T-helper 2 cell treated with Interferon-gamma antibody and Interleukin-4, amounts not matched to agents 5 μg/mL and 100 μg/mL, for 36 hours (primary cell): ENCODE measurements around the gene POLR2C.

ENCODE experiments used
- DNase-seq: peaks from one replicate; pipeline ENCODE4 v3.0.0; 2021; ENCODE audit warnings: low spot score
- H3K27ac Mint-ChIP-seq: one replicate; pipeline ENCODE4 v1.8.0; 2021; ENCODE audit warnings: mild to moderate bottlenecking, mixed read lengths
- H3K27me3 Mint-ChIP-seq: one replicate; pipeline ENCODE4 v1.8.0; 2021; ENCODE audit warnings: low read depth, mixed read lengths
- H3K36me3 Mint-ChIP-seq: one replicate; pipeline ENCODE4 v1.8.0; 2021; ENCODE audit warnings: low read depth, mixed read lengths
- H3K4me1 Mint-ChIP-seq: one replicate; pipeline ENCODE4 v1.8.0; 2021; ENCODE audit warnings: low read depth, mixed read lengths
- H3K4me3 Mint-ChIP-seq: one replicate; pipeline ENCODE4 v1.8.0; 2022; ENCODE audit warnings: mild to moderate bottlenecking, moderate library complexity, mixed read lengths
- H3K9me3 Mint-ChIP-seq: one replicate; pipeline ENCODE4 v1.8.0; 2021; ENCODE audit warnings: mixed read lengths

Gene POLR2C

GRCh38 chr16:57462209-57462977 lies at the start of gene POLR2C:
TSS of gene POLR2C (plus strand) at chr16:57462679. CDS start at chr16:57462725, 46 bp downstream.
- H3K4me3 Mint-ChIP-seq: peak within 1 kb of the TSS; percentile 100
- peaks cover 11% of the 10 kb centered on the region for H3K4me1 Mint-ChIP-seq
- no peaks in the 10 kb centered on the region for H3K27me3 Mint-ChIP-seq
- peaks cover 28% of the 10 kb centered on the region for H3K36me3 Mint-ChIP-seq
- no peaks in the 10 kb centered on the region for H3K9me3 Mint-ChIP-seq
- peak; percentile 92 for DNase-seq
- H3K27ac Mint-ChIP-seq: peak within 1 kb of the TSS; percentile 99

- Mint-ChIP-seq H3K4me3 (no peak overlapping the region), H3K4me1 (peaks cover 11% of the 10 kb centered on the region), H3K27ac (no peak overlapping the region), H3K9me3 (no peaks in the 10 kb centered on the region), H3K36me3 (no peaks in the 10 kb centered on the region), H3K27me3 (peaks cover 2% of the 10 kb centered on the region)
- DNase-seq: no peak
Observed at GRCh38 chr16:57413301-57413730, 49.2 kb upstream of the POLR2C start.

GRCh38 chr16:57413733-57414132 lies 48.7 kb upstream of the POLR2C start:
- Mint-ChIP-seq H3K9me3 (no peaks in the 10 kb centered on the region), H3K27ac (no peak overlapping the region), H3K27me3 (peaks cover 2% of the 10 kb centered on the region), H3K4me1 (peaks cover 14% of the 10 kb centered on the region), H3K36me3 (no peaks in the 10 kb centered on the region), H3K4me3 (no peak overlapping the region)
- DNase-seq: no peak

- peaks cover 2% of the 10 kb centered on the region for H3K27me3 Mint-ChIP-seq
- H3K4me3 Mint-ChIP-seq: no peak overlapping the region
- peaks cover 17% of the 10 kb centered on the region for H3K4me1 Mint-ChIP-seq
- no peaks in the 10 kb centered on the region for H3K9me3 Mint-ChIP-seq
- DNase-seq: no peak
- no peaks in the 10 kb centered on the region for H3K36me3 Mint-ChIP-seq
- H3K27ac Mint-ChIP-seq: no peak overlapping the region
Observed at GRCh38 chr16:57416084-57416483, 46.4 kb upstream of the POLR2C start.

GRCh38 chr16:57419506-57419905 lies 43.0 kb upstream of the POLR2C start:
- no peak for DNase-seq
- no peak overlapping the region for H3K27ac Mint-ChIP-seq
- no peaks in the 10 kb centered on the region for H3K9me3 Mint-ChIP-seq
- H3K27me3 Mint-ChIP-seq: peaks cover 2% of the 10 kb centered on the region
- H3K36me3 Mint-ChIP-seq: no peaks in the 10 kb centered on the region
- H3K4me1 Mint-ChIP-seq: peaks cover 17% of the 10 kb centered on the region
- no peak overlapping the region for H3K4me3 Mint-ChIP-seq

- H3K36me3 Mint-ChIP-seq: no peaks in the 10 kb centered on the region
- H3K9me3 Mint-ChIP-seq: no peaks in the 10 kb centered on the region
- H3K4me1 Mint-ChIP-seq: peaks cover 11% of the 10 kb centered on the region
- no peak overlapping the region for H3K4me3 Mint-ChIP-seq
- H3K27ac Mint-ChIP-seq: no peak overlapping the region
- H3K27me3 Mint-ChIP-seq: peaks cover 2% of the 10 kb centered on the region
- no peak for DNase-seq
Observed at GRCh38 chr16:57422026-57422944, 40.2 kb upstream of the POLR2C start.

GRCh38 chr16:57423152-57423551 lies 39.3 kb upstream of the POLR2C start:
- Mint-ChIP-seq H3K27ac (no peak overlapping the region), H3K9me3 (no peaks in the 10 kb centered on the region), H3K36me3 (peaks cover 6% of the 10 kb centered on the region), H3K27me3 (no peaks in the 10 kb centered on the region), H3K4me3 (no peak overlapping the region), H3K4me1 (peaks cover 6% of the 10 kb centered on the region)
- no peak for DNase-seq

GRCh38 chr16:57424583-57424982 lies 37.9 kb upstream of the POLR2C start:
- H3K27me3 Mint-ChIP-seq: no peaks in the 10 kb centered on the region
- H3K4me3 Mint-ChIP-seq: no peak overlapping the region
- H3K27ac Mint-ChIP-seq: no peak overlapping the region
- H3K9me3 Mint-ChIP-seq: no peaks in the 10 kb centered on the region
- DNase-seq: no peak
- H3K36me3 Mint-ChIP-seq: peaks cover 15% of the 10 kb centered on the region
- H3K4me1 Mint-ChIP-seq: no peaks in the 10 kb centered on the region

GRCh38 chr16:57426356-57426755 lies 36.1 kb upstream of the POLR2C start:
- Mint-ChIP-seq H3K27me3 (no peaks in the 10 kb centered on the region), H3K27ac (no peak overlapping the region), H3K4me1 (no peaks in the 10 kb centered on the region), H3K36me3 (peaks cover 28% of the 10 kb centered on the region), H3K4me3 (no peak overlapping the region), H3K9me3 (no peaks in the 10 kb centered on the region)
- no peak for DNase-seq

- Mint-ChIP-seq H3K4me1 (no peaks in the 10 kb centered on the region), H3K4me3 (no peak overlapping the region), H3K27me3 (no peaks in the 10 kb centered on the region), H3K27ac (no peak overlapping the region), H3K36me3 (peaks cover 33% of the 10 kb centered on the region), H3K9me3 (no peaks in the 10 kb centered on the region)
- no peak for DNase-seq
Observed at GRCh38 chr16:57427307-57427706, 35.2 kb upstream of the POLR2C start.

GRCh38 chr16:57427824-57428223 lies 34.7 kb upstream of the POLR2C start:
- H3K27me3 Mint-ChIP-seq: no peaks in the 10 kb centered on the region
- H3K36me3 Mint-ChIP-seq: peaks cover 38% of the 10 kb centered on the region
- H3K27ac Mint-ChIP-seq: no peak overlapping the region
- no peaks in the 10 kb centered on the region for H3K4me1 Mint-ChIP-seq
- H3K9me3 Mint-ChIP-seq: no peaks in the 10 kb centered on the region
- DNase-seq: no peak
- H3K4me3 Mint-ChIP-seq: no peak overlapping the region

- no peaks in the 10 kb centered on the region for H3K4me1 Mint-ChIP-seq
- H3K9me3 Mint-ChIP-seq: no peaks in the 10 kb centered on the region
- H3K27me3 Mint-ChIP-seq: no peaks in the 10 kb centered on the region
- no peak overlapping the region for H3K27ac Mint-ChIP-seq
- no peak overlapping the region for H3K4me3 Mint-ChIP-seq
- H3K36me3 Mint-ChIP-seq: peaks cover 54% of the 10 kb centered on the region
- DNase-seq: no peak
Observed at GRCh38 chr16:57430955-57431354, 31.5 kb upstream of the POLR2C start.

GRCh38 chr16:57432505-57432904 lies 30.0 kb upstream of the POLR2C start:
- no peak for DNase-seq
- Mint-ChIP-seq H3K27ac (no peak overlapping the region), H3K36me3 (peaks cover 57% of the 10 kb centered on the region), H3K27me3 (no peaks in the 10 kb centered on the region), H3K4me3 (no peak overlapping the region), H3K4me1 (no peaks in the 10 kb centered on the region), H3K9me3 (no peaks in the 10 kb centered on the region)

GRCh38 chr16:57432989-57433388 lies 29.5 kb upstream of the POLR2C start:
- Mint-ChIP-seq H3K36me3 (peaks cover 55% of the 10 kb centered on the region), H3K27me3 (no peaks in the 10 kb centered on the region), H3K9me3 (no peaks in the 10 kb centered on the region), H3K4me3 (no peak overlapping the region), H3K27ac (no peak overlapping the region), H3K4me1 (no peaks in the 10 kb centered on the region)
- no peak for DNase-seq
